Measurements from ENCODE around the gene FAM184A. TPM values are rescaled to one million over a fixed set of nuclear protein-coding genes. Genes with fewer than 3 reads are reported as not detected.

The FAM184A gene
- total RNA-seq, 1 donor from 2014 or later: 2.3 TPM

GRCh38 chr6:118968416-118968815 is 110.0 kb downstream of the FAM184A start:
- no peak for DNase-seq (ENCODE audit: low spot score)

DNA sequence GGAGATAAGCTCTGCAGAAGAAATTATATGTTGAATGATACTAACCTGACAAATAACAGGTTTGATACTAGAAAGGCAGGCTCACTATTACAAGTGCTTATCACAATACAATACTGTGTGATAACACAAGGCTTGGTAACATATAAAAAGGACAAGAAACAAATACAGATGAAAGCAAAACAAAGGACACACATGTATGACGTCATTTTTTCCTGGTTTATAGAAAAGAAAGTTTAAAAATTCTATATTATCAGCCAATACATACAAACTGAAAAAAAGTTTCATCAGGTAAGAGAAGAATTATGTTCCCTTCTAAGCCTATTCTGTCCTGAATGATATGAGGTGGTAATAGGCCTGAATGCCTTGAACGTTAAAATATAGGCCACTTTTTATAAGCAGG is 111.2 kb downstream of the FAM184A start:
- no peak for DNase-seq (ENCODE audit: low spot score)

DNA sequence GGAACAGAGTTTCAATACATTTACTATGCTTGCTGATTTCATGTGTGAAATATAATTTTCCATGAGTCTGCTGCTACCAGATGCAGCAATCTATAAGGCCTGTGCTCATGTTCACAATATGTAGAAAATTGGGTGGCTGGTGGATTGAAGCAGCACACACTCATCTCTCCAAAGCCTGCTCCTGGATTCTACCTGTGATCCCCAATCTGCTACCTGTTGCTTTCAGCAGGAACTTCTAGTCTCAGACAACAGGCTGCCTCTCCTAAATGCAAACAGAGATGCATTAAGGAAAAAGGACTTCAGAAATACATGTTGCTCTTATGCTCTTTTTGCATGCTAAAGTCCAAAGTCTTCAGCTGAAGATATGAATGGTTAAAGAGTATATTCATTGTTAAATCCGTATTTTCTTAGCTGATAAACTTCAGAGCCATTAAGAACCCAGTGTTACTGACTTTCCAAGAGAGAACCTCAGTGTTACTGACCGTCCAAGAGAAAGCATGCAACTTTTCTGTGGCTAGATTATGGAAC is 112.6 kb downstream of the FAM184A start:
- no peak for DNase-seq (ENCODE audit: low spot score)

DNA sequence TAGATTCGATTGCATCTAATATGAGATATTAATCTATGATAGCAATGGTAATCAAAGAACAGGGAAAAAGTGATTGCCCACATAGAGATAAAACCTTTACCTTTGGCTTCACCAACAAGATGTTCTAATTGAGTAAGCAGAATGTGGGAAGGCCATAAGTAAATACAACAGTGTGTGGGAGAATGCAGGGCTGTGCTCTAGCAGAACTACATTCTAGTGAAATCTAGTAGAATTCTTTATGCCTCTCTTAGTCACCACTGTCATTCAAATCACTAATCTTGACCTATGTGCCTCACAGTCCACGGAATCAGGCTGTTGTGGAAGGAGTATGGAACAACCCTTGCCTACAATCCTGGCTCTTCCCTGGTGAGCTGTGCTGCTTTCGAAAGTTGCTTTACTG is 113.1 kb downstream of the FAM184A start:
- DNase-seq (ENCODE audit: low spot score): no peak

GRCh38 chr6:118963003-118963402 is 115.5 kb downstream of the FAM184A start:
- DNase-seq (ENCODE audit: low spot score): no peak

DNA sequence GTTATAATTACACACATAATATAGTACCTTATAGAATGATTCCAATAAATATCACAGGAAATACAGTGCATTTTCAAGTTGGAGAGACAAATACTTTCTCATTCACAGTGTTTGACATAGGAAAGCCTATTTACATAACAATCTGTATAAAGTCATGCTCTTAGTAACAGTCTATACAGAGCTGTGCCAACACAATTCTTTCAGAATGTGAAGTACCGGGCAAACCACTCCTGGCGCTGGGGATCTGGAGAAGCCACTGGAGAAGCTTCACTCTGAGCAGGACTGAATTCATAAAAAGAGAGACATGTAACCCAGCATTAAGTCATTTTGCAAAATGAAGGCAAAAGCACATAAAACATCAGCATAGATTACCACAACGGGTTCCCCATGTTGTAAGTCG is 118.6 kb downstream of the FAM184A start:
- no peak for DNase-seq (ENCODE audit: low spot score)

DNA sequence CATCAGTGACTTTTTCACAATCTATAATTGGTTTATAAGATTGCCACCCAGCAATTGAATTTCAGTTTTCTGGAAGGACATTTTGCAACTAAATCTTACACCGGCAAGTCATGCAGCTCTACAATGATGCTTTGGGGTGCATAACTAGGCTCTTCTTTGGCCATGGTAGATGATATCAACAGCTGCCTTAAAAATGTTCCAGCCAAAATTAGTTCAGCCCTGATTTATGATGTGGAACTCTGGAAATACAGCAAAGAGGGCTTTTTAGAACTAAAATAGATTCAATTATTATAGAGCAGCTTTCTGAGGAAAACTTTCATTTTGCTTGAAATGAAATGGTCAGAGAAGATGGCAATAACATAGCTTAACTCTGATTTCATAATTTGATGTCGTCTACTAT is 125.1 kb downstream of the FAM184A start:
- no peak for DNase-seq (ENCODE audit: low spot score)

DNA sequence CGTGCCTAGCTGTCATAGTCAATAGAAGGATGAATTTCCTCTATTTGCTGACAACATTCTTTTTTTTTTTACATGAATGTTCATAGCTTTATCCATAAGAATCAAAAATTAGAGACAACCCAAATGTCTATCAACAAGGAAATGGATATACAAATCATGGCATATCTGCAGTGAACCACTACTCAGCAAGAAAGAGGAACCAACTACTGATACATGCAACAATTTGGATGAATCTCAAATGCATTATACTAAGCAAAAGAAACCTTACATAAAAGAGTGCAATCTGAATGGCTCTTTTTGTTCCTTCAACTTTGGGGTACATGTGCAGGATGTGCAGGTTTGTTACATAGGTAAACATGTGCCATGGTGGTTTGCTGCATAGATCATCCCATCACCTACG is 125.8 kb downstream of the FAM184A start:
- DNase-seq (ENCODE audit: low spot score): no peak

- no peak for DNase-seq (ENCODE audit: low spot score)
Observed at GRCh38 chr6:118945217-118945616, 133.2 kb downstream of the FAM184A start.

DNA sequence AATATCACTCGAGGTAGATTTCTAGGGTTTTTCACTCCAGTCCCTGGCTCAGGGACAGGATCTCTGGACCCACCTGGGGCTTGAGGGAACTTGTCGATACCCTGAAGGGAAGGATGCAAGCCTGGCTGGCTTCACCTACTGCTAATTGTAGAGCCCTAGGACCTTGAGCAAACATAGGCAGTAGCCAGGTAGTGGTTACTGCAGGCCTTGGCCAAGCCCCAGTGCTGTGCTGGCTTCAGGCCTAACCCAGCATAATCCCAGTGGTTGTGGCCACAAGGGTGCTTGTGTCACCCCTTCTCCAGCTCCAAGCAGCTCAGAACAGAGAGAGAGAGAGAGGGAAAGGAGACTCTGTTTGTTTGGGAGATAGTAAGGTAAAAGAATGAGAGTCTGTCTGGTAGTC is 137.7 kb downstream of the FAM184A start:
- no peak for DNase-seq (ENCODE audit: low spot score)

DNA sequence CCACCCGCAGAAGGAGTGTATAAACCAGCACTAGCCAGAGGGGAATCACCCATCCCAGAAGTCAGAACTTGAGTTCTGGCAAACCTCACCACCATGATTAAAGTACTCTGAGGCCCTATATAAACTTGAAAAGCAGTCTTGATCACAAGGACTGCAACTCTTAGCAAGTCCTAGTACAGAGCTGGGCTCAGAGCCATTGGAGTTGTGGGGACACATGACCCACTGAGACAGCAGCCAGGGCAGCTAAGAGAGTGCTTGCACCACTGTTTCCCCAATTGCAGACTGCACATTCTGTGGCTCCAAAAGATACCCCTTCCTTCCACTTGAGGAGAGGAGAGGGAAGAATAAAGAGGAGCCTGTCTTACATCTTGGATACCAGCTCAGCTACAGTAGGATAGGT is 138.8 kb downstream of the FAM184A start:
- no peak for DNase-seq (ENCODE audit: low spot score)

- DNase-seq (ENCODE audit: low spot score): no peak
Observed at GRCh38 chr6:118935978-118936703, 142.3 kb downstream of the FAM184A start.

DNA sequence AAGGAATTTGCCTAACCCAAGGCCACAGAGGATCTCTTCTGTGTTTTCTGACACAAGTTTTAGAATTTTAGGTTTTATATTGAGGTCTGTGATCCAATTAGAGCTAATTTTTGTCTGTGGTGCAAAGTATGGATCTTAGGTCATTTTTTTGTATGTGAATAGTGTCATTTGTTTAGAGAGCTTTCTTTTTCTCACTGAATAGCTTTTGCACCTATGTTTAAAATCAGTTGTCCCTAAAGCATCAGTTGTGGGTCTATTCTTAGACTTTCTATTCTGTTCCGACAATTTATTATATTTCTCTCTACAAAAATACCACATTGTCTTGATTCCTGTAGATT is 143.2 kb downstream of the FAM184A start:
- DNase-seq (ENCODE audit: low spot score): no peak

- peak; percentile 92 for DNase-seq (ENCODE audit: low spot score)
Observed at GRCh38 chr6:118934461-118935330, 143.8 kb downstream of the FAM184A start, which contains the start of gene MCM9. MCM9 (minus strand) TSS chr6:118935159; CDS start chr6:118931723, 3,436 bp downstream.

- DNase-seq (ENCODE audit: low spot score): no peak
Observed at GRCh38 chr6:118933855-118934460, 144.5 kb downstream of the FAM184A start.

GRCh38 chr6:118932421-118932820 is 146.0 kb downstream of the FAM184A start:
- DNase-seq (ENCODE audit: low spot score): no peak

DNA sequence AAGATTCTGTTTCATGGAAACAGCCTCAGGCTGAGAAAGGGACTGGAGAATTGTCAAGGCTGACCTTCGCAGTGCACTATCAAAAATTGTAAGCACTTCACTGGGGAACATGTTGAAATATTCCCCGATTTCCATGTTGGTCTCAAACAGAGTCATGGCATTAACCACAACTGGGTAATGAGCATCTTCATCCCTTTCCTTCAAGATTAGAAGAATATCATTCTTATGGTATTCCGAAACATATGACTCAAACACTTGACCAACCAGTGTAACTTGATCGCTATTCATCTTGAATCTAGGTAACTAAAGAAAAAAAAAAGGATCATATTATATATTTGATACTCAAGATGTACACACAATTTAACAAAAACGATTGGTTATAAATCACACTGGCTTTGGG is 147.0 kb downstream of the FAM184A start:
- DNase-seq (ENCODE audit: low spot score): no peak

DNA sequence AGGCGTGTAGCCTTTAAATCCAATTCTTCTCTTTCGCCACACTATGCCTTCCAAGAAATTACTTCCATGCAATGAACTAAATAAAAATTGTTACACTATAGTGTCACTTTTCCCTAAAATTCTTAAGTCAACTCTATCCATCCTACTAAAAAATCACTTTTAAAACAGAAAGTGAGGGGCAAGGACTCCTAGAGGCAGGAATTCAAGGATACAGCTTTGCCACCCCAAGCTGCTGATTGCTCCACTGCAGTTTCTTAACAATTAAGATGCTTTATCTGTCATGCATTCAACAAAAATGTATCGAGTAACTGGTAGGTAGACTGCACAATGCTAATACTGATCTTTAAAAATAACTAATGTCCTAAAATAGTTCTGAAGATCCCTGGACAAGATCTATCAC is 147.8 kb downstream of the FAM184A start:
- no peak for DNase-seq (ENCODE audit: low spot score)

GRCh38 chr6:118923035-118923434 is 155.4 kb downstream of the FAM184A start:
- DNase-seq (ENCODE audit: low spot score): no peak

GRCh38 chr6:118921084-118921483 is 157.4 kb downstream of the FAM184A start:
- no peak for DNase-seq (ENCODE audit: low spot score)

DNA sequence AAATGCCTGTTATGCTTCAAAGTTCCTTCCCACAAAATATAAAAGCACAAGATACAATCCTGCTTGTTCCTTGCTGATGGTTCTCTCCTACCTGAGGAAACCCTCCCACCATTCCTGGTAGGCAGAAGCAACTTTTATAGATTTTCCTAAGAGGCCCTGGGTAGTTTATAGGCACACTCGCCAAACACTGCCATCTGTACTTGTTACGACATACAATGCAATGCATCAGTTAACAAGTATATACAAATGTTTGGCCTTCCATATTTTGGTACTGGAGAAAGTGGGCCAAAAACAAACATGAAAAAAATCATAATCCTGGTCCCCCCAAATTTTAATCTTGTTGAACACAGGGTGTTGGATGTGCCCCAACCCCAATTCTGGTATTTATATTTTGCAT is 160.1 kb downstream of the FAM184A start:
- DNase-seq (ENCODE audit: low spot score): no peak

- DNase-seq (ENCODE audit: low spot score): no peak
Observed at GRCh38 chr6:118917546-118918328, 160.7 kb downstream of the FAM184A start.
